Measurements from ENCODE around the gene FAM221B. TPM values are rescaled to one million over a fixed set of nuclear protein-coding genes. Genes with fewer than 3 reads are reported as not detected.

Gene FAM221B
- total and polyA plus RNA-seq, 9 of the 15 experiments (the other 6 are each of a cell fraction or from before 2014, with no cell fraction given) = 0.01 TPM; not detected in 8

- TF ChIP-seq RERE (CRISPR knock-in tag; IDR thresholded peaks at IDR 0.05; ENCODE audit: borderline replicate concordance) (no peak), SPI1 (IDR thresholded peaks at IDR 0.05; ENCODE audit: borderline replicate concordance, low read depth, low read length) (no peak), ZNF696 (CRISPR knock-in tag; conservative IDR thresholded peaks at IDR 0.05) (no peak), RBBP5 (IDR thresholded peaks at IDR 0.05; ENCODE audit: borderline replicate concordance, insufficient read depth, low read length, poor library complexity, severe bottlenecking) (no peak), MTF1 (CRISPR knock-in tag; IDR thresholded peaks at IDR 0.05; ENCODE audit: borderline replicate concordance) (no peak), CCAR2 (IDR thresholded peaks at IDR 0.05; ENCODE audit: low read depth, low read length) (no peak)
Observed at GRCh38 chr9:35864695-35865255, 36.2 kb upstream of the FAM221B start (continued).

All from K562 (cell line).